Measurements from ENCODE around the gene CAMTA1. TPM values are rescaled to one million over a fixed set of nuclear protein-coding genes. Genes with fewer than 3 reads are reported as not detected.

The CAMTA1 gene
- total RNA-seq, 5 donors from 2014 or later (not counting 1 experiment from before 2014, with no cell fraction given), result 29.7 to 37.4 (median 34.6) TPM

DNA sequence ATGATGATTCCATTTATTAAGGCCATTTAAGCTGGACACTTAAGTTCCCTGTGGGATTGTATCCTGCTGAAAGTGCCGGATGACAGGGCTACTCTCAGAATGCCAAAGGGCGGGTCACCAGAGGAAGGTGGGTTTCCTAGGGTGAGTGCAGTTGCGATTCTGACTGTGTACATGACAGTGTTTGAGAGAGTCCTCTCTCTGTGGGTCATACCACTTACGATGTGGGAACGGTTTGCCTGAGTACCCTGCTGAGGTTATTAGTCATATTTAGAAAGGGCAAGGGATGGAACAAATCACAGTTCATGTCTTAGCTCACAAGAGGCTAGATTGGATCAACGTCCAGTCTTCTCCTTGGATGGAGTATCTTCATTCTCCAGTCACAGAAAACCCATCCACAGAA lies 461.9 kb downstream of the CAMTA1 start:
- CTCF ChIA-PET, result no interaction called here
- no peaks in the 10 kb centered on the region for H3K9me3 ChIP-seq
- H3K27me3 ChIP-seq (replicated peaks in 1 of 2; ENCODE audit: control insufficient read depth in 2 of 2, extremely low read depth in 1 of 2, insufficient read depth in 2 of 2, low read length in 1 of 2), result peaks cover 0 to 35% of the 10 kb centered on the region in 2 experiments
- no peak overlapping the region for H3K4me3 Mint-ChIP-seq
- H3K27ac ChIP-seq (ENCODE audit: low read length), result no peak overlapping the region
- no peak overlapping the region for H3K27ac Mint-ChIP-seq
- H3K36me3 Mint-ChIP-seq, result no peaks in the 10 kb centered on the region
- H3K4me1 ChIP-seq (ENCODE audit: control insufficient read depth in 1 of 2, extremely low read depth in 1 of 2, insufficient read depth in 2 of 2, low read length in 2 of 2), result no peaks in the 10 kb centered on the region
- H3K9me3 Mint-ChIP-seq, result no peaks in the 10 kb centered on the region
- peaks cover 21 to 36% of the 10 kb centered on the region in 2 donors for H3K27me3 Mint-ChIP-seq
- DNase-seq (no peak), ATAC-seq (replicated peaks in 1 of 4) (no peak)
- H3K36me3 ChIP-seq (ENCODE audit: control insufficient read depth in 2 of 2, extremely low read depth in 1 of 2, insufficient read depth in 1 of 2, low read length in 1 of 2), result no peaks in the 10 kb centered on the region
- 81% methylated on average over 5 of the region's 6 CpGs for WGBS (ENCODE audit: insufficient coverage)
- POLR2A ChIA-PET, result no interaction called here
- no peaks in the 10 kb centered on the region for H3K4me1 Mint-ChIP-seq
- no peak overlapping the region for H3K4me3 ChIP-seq (ENCODE audit: control insufficient read depth in 1 of 2, extremely low read depth in 1 of 2, low read length in 1 of 2)

DNA sequence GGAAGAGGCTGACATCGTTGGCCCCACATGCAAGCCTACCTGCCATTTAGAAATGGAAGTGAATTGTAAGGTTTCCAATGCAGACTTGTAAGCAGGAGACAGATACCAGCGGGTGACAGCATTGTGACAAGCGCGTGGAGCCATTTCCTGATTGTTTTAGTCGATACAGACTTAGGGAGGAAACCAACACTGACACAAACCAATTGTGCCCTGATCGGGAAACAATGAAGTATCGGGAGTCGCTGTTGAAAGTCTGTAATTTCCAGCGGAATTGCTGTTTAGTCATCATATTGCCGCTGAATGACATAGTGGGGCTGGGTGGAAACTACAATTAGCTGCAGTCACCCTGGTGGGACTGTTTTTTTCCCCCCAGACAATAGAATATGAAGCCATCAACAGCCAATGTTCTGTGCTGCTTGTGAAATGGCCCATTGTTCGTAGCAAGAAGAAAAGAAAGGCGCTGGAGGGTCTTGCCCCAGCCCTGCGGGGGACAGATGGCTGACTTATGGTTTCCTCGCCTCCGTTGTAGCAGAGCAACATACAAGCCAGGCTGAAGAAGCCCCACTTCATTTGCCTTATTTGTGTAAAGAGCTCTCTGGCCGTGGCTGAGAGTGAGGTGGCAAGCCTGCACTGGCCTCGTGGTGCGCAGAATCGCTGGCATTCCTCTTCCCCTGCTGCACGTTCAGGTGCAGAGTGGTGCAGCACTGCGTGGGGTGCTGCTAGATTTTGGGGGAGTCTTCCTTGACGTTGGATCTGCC lies 462.7 kb downstream of the CAMTA1 start:
- H3K4me1 Mint-ChIP-seq, result no peaks in the 10 kb centered on the region
- Histone ChIP-seq H3K4me3 (ENCODE audit: control insufficient read depth in 1 of 2, extremely low read depth in 1 of 2, low read length in 1 of 2) (no peak overlapping the region), H3K9me3 (no peaks in the 10 kb centered on the region), H3K4me1 (ENCODE audit: control insufficient read depth in 1 of 2, extremely low read depth in 1 of 2, insufficient read depth in 2 of 2, low read length in 2 of 2) (no peaks in the 10 kb centered on the region), H3K36me3 (ENCODE audit: control insufficient read depth in 2 of 2, extremely low read depth in 1 of 2, insufficient read depth in 1 of 2, low read length in 1 of 2) (no peaks in the 10 kb centered on the region), H3K27ac (ENCODE audit: low read length) (no peak overlapping the region), H3K27me3 (replicated peaks in 1 of 2; ENCODE audit: control insufficient read depth in 2 of 2, extremely low read depth in 1 of 2, insufficient read depth in 2 of 2, low read length in 1 of 2) (peaks cover 0 to 41% of the 10 kb centered on the region in 2 experiments)
- ChIA-PET POLR2A (no interaction called here), CTCF (no interaction called here)
- H3K4me3 Mint-ChIP-seq, result no peak overlapping the region
- peaks cover 21 to 36% of the 10 kb centered on the region in 2 donors for H3K27me3 Mint-ChIP-seq
- H3K9me3 Mint-ChIP-seq, result no peaks in the 10 kb centered on the region
- DNase-seq, result no peak
- H3K36me3 Mint-ChIP-seq, result no peaks in the 10 kb centered on the region
- no peak for ATAC-seq (replicated peaks in 1 of 4)
- WGBS (ENCODE audit: insufficient coverage), result 38% methylated on average over 14 of the region's 22 CpGs
- no peak overlapping the region for H3K27ac Mint-ChIP-seq

DNA sequence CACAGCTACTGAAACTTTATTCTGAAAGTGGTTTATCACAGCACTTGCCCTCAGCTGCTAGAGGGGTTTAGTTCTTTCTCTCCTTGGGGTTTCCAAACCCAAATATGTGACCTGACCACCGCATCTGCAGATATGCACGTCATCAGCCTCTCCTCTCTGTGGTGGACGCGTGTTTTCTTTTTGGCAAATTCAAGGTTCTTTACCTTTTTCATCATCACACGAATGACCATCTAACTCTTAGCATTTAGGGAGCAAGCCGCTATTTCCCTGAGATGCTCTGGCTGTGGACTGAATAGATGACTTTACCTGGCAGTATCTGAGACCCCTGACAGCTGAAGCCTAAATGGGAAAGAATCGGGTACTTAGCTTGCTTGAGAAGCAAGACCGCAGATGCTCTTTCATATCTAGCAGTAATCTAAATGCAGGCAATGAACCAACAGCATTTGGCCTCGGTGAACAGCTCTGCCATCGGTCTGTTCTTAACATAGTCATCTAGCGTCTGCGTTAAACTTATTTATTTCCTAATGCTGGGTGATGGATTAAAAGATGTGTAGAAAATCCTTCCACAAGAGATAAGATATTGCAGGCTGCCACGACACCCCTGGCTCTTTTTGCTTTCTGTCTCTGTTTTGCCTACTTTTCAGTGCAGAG lies 463.4 kb downstream of the CAMTA1 start:
- WGBS (ENCODE audit: insufficient coverage), result 100% methylated on average over 4 of the region's 13 CpGs
- ChIA-PET POLR2A (no interaction called here), CTCF (no interaction called here)
- ATAC-seq (replicated peaks in 1 of 4) (no peak), DNase-seq (no peak)
- H3K27me3 ChIP-seq (replicated peaks in 1 of 2; ENCODE audit: control insufficient read depth in 2 of 2, extremely low read depth in 1 of 2, insufficient read depth in 2 of 2, low read length in 1 of 2), result peaks cover 0 to 44% of the 10 kb centered on the region in 2 experiments
- H3K27ac Mint-ChIP-seq, result no peak overlapping the region
- no peaks in the 10 kb centered on the region for H3K4me1 Mint-ChIP-seq
- H3K36me3 Mint-ChIP-seq, result no peaks in the 10 kb centered on the region
- H3K4me3 Mint-ChIP-seq, result no peak overlapping the region
- H3K36me3 ChIP-seq (ENCODE audit: control insufficient read depth in 2 of 2, extremely low read depth in 1 of 2, insufficient read depth in 1 of 2, low read length in 1 of 2), result no peaks in the 10 kb centered on the region
- H3K4me3 ChIP-seq (ENCODE audit: control insufficient read depth in 1 of 2, extremely low read depth in 1 of 2, low read length in 1 of 2), result no peak overlapping the region
- peaks cover 21 to 39% of the 10 kb centered on the region in 2 donors for H3K27me3 Mint-ChIP-seq
- H3K9me3 ChIP-seq, result no peaks in the 10 kb centered on the region
- no peaks in the 10 kb centered on the region for H3K4me1 ChIP-seq (ENCODE audit: control insufficient read depth in 1 of 2, extremely low read depth in 1 of 2, insufficient read depth in 2 of 2, low read length in 2 of 2)
- H3K27ac ChIP-seq (ENCODE audit: low read length), result no peak overlapping the region
- no peaks in the 10 kb centered on the region for H3K9me3 Mint-ChIP-seq

DNA sequence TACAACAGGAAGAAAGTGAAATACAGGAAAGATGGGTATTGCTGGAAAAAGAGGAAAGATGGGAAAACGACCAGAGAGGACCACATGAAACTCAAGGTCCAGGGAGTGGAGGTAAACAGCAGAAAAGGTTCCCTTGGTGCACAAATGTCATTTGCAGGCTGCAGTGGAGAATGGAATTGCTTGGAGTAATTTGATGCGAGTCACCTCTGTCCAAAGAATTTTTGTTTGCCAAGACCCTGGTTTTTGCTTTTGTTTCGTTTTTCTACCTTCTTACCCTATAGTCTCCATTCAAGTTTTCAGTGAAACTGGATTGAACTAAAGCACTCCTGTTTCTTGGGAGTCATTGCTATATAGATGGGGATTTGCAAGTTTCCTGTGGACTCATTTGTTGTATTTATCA lies 464.3 kb downstream of the CAMTA1 start:
- no peaks in the 10 kb centered on the region for H3K4me1 Mint-ChIP-seq
- Histone ChIP-seq H3K27ac (ENCODE audit: low read length) (no peak overlapping the region), H3K27me3 (replicated peaks in 1 of 2; ENCODE audit: control insufficient read depth in 2 of 2, extremely low read depth in 1 of 2, insufficient read depth in 2 of 2, low read length in 1 of 2) (peaks cover 0 to 44% of the 10 kb centered on the region in 2 experiments), H3K4me3 (ENCODE audit: control insufficient read depth in 1 of 2, extremely low read depth in 1 of 2, low read length in 1 of 2) (no peak overlapping the region), H3K36me3 (ENCODE audit: control insufficient read depth in 2 of 2, extremely low read depth in 1 of 2, insufficient read depth in 1 of 2, low read length in 1 of 2) (no peaks in the 10 kb centered on the region), H3K9me3 (no peaks in the 10 kb centered on the region), H3K4me1 (ENCODE audit: control insufficient read depth in 1 of 2, extremely low read depth in 1 of 2, insufficient read depth in 2 of 2, low read length in 2 of 2) (no peaks in the 10 kb centered on the region)
- no peaks in the 10 kb centered on the region for H3K36me3 Mint-ChIP-seq
- DNase-seq (no peak), ATAC-seq (replicated peaks in 1 of 4) (no peak)
- 40% methylated on average over 1 of the region's 3 CpGs for WGBS (ENCODE audit: insufficient coverage)
- no peaks in the 10 kb centered on the region for H3K9me3 Mint-ChIP-seq
- H3K27ac Mint-ChIP-seq, result no peak overlapping the region
- CTCF ChIA-PET, result no interaction called here
- POLR2A ChIA-PET, result no interaction called here
- no peak overlapping the region for H3K4me3 Mint-ChIP-seq
- peaks cover 21 to 42% of the 10 kb centered on the region in 2 donors for H3K27me3 Mint-ChIP-seq

DNA sequence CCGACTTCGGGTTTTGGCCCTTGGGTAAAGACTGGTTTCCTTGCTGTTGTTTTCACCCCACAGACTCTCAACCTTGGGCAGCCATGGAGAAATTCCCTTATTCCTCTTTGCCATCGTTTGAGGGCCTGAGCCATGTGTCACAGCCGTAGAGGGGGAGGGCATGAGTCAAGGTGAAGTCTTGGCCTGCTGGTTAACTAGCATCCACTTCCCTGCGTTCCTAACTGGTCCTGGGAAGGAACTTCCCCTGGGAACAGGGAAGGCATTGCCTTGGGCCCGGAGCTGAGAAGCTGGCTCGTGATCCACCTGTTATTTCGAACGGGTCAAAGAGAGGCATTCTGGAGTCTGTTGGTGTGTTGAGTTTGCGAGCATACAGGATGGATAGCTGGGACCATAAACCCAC lies 464.9 kb downstream of the CAMTA1 start:
- WGBS (ENCODE audit: insufficient coverage), result 86% methylated on average over 9 of the region's 10 CpGs
- Mint-ChIP-seq H3K9me3 (no peaks in the 10 kb centered on the region), H3K27me3 (peaks cover 21 to 42% of the 10 kb centered on the region in 2 donors), H3K27ac (no peak overlapping the region), H3K36me3 (no peaks in the 10 kb centered on the region), H3K4me1 (no peaks in the 10 kb centered on the region), H3K4me3 (no peak overlapping the region)
- CTCF ChIA-PET, result no interaction called here
- Histone ChIP-seq H3K4me3 (ENCODE audit: control insufficient read depth in 1 of 2, extremely low read depth in 1 of 2, low read length in 1 of 2) (no peak overlapping the region), H3K9me3 (no peaks in the 10 kb centered on the region), H3K27me3 (replicated peaks in 1 of 2; ENCODE audit: control insufficient read depth in 2 of 2, extremely low read depth in 1 of 2, insufficient read depth in 2 of 2, low read length in 1 of 2) (peaks cover 0 to 44% of the 10 kb centered on the region in 2 experiments), H3K4me1 (ENCODE audit: control insufficient read depth in 1 of 2, extremely low read depth in 1 of 2, insufficient read depth in 2 of 2, low read length in 2 of 2) (no peaks in the 10 kb centered on the region), H3K27ac (ENCODE audit: low read length) (no peak overlapping the region), H3K36me3 (ENCODE audit: control insufficient read depth in 2 of 2, extremely low read depth in 1 of 2, insufficient read depth in 1 of 2, low read length in 1 of 2) (no peaks in the 10 kb centered on the region)
- no peak for DNase-seq
- POLR2A ChIA-PET, result no interaction called here
- no peak for ATAC-seq (replicated peaks in 1 of 4)

DNA sequence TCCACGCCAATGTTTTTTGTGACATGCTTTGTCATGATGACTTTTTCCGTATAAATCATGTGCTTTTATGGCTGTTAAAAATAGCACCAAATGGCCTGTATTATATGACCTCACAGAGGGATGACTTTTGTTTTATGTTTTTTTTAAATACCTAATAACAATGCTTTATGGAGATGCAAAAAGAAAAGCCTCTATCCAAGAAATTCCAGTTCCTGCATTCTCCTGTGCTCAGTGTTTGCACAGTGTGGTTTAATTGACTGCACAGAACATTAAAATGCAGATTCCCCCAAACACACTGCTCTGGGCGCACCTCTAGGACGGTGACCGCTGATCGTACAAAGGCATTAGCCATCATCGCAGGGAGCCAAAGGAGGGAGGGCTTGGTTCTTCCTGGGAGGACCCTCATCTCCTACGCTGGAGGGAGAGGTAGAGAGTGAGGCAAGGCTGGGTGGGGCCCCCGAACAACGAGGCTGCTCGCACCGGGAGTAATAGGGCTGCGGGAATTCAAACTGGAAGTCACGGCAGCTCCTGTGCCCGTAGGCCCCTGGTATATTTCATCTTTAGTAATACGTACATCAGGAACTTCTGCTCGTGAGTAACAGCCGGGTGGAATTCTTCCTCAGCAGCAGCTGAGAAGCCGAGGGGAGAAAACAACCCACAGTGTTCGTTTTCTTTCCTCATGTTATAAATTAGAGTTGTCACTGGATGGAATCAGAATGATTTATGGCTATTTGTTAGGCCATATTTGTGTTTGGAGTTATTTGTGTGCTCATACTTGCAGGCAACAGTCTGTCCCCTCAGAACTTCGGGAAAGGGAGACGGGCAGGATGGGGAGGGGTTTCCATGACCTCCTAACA lies 465.6 kb downstream of the CAMTA1 start:
- CTCF ChIA-PET, result no interaction called here
- no peak for ATAC-seq (replicated peaks in 1 of 4)
- Histone ChIP-seq H3K27me3 (replicated peaks in 1 of 2; ENCODE audit: control insufficient read depth in 2 of 2, extremely low read depth in 1 of 2, insufficient read depth in 2 of 2, low read length in 1 of 2) (peaks cover 0 to 40% of the 10 kb centered on the region in 2 experiments), H3K9me3 (no peaks in the 10 kb centered on the region), H3K36me3 (ENCODE audit: control insufficient read depth in 2 of 2, extremely low read depth in 1 of 2, insufficient read depth in 1 of 2, low read length in 1 of 2) (no peaks in the 10 kb centered on the region), H3K4me1 (ENCODE audit: control insufficient read depth in 1 of 2, extremely low read depth in 1 of 2, insufficient read depth in 2 of 2, low read length in 2 of 2) (no peaks in the 10 kb centered on the region), H3K4me3 (ENCODE audit: control insufficient read depth in 1 of 2, extremely low read depth in 1 of 2, low read length in 1 of 2) (no peak overlapping the region), H3K27ac (ENCODE audit: low read length) (no peak overlapping the region)
- H3K9me3 Mint-ChIP-seq, result no peaks in the 10 kb centered on the region
- POLR2A ChIA-PET, result no interaction called here
- WGBS (ENCODE audit: insufficient coverage), result 40% methylated on average over 2 of the region's 22 CpGs
- DNase-seq, result no peak
- H3K27me3 Mint-ChIP-seq, result peaks cover 21 to 45% of the 10 kb centered on the region in 2 donors
- H3K4me3 Mint-ChIP-seq, result no peak overlapping the region
- H3K27ac Mint-ChIP-seq, result no peak overlapping the region
- no peaks in the 10 kb centered on the region for H3K4me1 Mint-ChIP-seq
- H3K36me3 Mint-ChIP-seq, result no peaks in the 10 kb centered on the region

Data from T-cell (primary cell).